ENCODE results near the gene GARIN5B.

GARIN5B gene

DNA sequence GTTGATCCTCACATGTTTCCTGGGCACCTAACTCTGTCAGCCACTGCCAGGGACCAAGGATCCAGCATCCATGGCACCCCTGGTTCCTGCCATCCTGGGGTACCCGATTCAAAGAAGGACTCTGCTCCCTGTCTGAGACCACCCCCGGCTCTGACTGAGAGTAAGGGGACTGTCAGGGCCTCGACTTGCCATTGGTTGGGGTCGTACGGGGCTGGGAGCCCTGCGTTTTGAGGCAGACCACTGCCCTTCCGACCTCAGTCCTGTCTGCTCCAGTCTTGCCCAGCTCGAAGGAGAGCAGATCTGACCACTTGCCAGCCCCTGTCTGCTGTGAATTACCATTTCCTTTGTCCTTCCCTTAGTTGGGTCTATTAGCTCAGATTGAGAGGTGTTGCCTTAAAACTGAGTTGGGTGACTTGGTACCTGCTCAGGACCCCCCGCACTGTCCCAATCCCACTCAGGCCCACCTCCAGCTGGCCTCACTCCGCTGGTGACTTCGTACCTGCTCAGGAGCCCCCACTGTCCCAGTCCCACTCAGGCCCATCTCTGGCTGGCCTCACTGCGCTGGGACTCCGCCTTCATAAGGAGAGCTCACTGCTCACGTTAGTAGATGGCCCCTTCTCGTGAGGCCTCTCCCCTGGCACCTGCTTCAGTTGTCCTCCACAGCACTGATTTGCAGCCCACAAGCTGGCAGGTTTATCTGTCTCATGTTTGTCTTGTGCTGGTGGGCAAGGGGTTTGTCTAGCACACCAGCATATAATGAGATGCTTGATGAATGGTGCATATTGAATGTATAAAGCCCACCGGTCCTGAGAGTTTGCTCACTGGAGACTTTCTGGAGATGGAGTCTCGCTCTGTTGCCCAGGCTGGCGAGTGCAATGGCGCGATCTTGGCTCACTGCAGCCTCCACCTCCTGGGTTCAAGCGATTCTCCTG, 26.6 kb upstream of the GARIN5B start:
- DNase-seq, result no peak
- intact Hi-C loops (cut with DNase I), result loop anchor here (5.0 kb wide), 1 partner anchor 73 kb away; the partner anchor contains the start of genes C19orf85 and ISOC2

DNA sequence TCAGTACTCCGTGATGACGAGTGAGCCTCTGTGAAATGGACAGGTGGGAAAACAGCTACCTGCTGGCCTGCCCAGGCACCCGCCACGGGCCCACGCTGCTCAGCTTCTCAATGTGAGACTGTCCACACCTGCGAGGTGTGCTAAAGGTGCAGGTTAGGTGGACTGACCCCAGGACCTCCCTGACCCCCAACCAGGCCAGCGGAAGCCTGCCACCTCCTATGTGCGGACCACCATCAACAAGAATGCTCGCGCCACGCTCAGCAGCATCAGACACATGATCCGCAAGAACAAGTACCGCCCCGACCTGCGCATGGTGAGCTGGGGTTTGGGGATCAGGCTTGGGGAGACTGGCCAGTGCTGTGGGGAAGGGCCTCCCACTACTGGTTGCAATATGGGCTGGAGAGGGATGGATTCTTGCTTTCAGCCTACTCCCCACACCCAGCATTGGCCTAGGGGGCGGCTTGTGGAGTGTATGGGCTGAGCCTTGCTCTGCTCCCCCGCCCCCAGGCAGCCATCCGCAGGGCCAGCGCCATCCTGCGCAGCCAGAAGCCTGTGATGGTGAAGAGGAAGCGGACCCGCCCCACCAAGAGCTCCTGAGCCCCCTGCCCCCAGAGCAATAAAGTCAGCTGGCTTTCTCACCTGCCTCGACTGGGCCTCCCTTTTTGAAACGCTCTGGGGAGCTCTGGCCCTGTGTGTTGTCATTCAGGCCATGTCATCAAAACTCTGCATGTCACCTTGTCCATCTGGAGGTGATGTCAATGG, 24.9 kb upstream of the GARIN5B start:
- DNase-seq, result no peak
- intact Hi-C loops (cut with DNase I), result loop anchor here (5.0 kb wide), 1 partner anchor 74 kb away; the partner anchor contains the start of genes C19orf85 and ISOC2

DNA sequence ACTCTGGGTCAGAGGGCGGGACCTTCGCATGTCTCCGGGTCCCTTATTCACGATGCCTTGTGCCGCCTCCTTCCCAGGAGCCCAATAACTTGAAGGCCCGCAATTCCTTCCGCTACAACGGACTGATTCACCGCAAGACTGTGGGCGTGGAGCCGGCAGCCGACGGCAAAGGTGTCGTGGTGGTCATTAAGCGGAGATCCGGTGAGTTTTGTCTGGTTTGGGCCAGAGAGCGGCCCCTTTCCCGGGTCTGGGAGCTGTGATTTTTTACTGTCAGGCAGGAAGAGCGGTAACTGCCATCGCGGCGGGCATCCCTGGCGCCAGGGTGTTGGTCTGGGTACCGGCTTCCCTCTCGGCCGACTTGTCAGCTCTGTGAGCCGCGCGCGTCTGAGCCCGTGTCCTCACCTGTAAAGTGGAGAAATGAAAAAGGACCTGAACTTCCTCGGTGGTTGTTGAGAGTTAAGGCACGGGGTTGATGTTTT, 23.5 kb upstream of the GARIN5B start:
- intact Hi-C loops (cut with DNase I), result loop anchor here (5.0 kb wide), 1 partner anchor 76 kb away; the partner anchor contains the start of genes C19orf85 and ISOC2
- peak in 1 of 10 donors; percentile 78 for DNase-seq

GRCh38 chr19:55385724-55386492, 22.8 kb upstream of the GARIN5B start, which contains the start of gene RPL28:
Gene RPL28, plus strand, starts transcription at chr19:55385932. Its CDS starts 426 bp downstream, at chr19:55386358.
- DNase-seq, result peak; percentile 98 to 100 (median 99)
- intact Hi-C loops (cut with DNase I), result loop anchor here (1.0 to 5.0 kb wide), 2 partner anchors 22 to 76 kb away; partner anchors contain the start of genes C19orf85 and ISOC2

- DNase-seq, result peak; percentile 73 to 98 (median 90)
- intact Hi-C loops (cut with DNase I), result loop anchor here (1.0 to 5.0 kb wide), 4 partner anchors 23 to 83 kb away; partner anchors contain the start of genes C19orf85, ISOC2 and KMT5C
Observed at GRCh38 chr19:55384920-55385723, 22.1 kb upstream of the GARIN5B start.

GRCh38 chr19:55384131-55384919, 21.3 kb upstream of the GARIN5B start, which contains the start of gene TMEM238:
Gene TMEM238, minus strand, starts transcription at chr19:55384292. Its CDS starts 33 bp downstream, at chr19:55384259.
- DNase-seq, result no peak
- intact Hi-C loops (cut with DNase I), result loop anchor here (5.0 kb wide), 2 partner anchors 47 to 82 kb away; partner anchors contain the start of gene KMT5C

DNA sequence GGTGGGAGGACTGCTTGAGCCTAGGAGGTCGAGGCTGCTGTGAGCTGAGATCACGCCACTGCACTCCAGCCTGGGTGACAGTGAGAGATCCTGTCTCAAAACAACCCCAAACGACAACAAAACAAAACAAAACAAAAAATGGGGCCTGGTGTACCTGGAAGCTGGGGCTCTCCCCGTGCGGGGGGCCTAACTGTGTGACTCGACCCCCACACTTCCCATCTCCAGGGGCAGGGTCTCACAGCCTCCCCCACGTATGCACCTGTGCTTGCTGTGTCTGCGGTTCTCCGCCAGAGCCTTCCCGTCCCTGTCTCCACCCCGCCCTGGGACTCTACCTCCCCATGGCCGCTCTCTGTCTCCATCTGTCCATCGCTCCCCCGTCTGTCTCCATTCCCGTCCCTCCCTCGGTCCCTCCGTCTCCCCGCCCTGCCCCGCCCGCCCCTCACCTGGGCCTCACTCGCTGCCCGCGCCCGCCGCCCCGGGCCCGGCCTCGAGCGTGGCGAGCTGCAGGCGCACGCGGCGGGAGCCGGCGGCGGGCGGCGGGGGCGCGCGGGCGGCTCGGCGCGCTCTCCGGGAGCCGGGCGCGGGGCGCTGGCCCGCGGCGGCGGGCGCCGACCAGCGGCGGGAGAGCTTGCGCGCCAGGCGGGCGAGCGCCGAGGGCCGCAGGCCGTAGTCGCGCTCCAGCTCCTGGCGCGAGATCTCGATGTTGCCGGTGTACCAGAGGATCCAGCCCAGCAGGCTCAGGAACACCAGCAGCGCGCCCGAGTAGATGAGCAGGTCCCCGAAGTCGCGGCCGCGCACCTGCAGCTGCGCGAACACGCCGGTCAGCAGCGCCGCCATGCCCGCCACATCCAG, 20.4 kb upstream of the GARIN5B start:
- intact Hi-C loops (cut with DNase I), result loop anchor here (5.0 kb wide), 2 partner anchors 46 to 81 kb away; partner anchors contain the start of gene KMT5C
- peak in 6 of 10 donors; percentile 40 to 92 (median 58) for DNase-seq

GRCh38 chr19:55382522-55383054, 19.5 kb upstream of the GARIN5B start:
- intact Hi-C loops (cut with DNase I), result loop anchor here (5.0 kb wide), 2 partner anchors 45 to 80 kb away; partner anchors contain the start of gene KMT5C
- DNase-seq, result no peak

DNA sequence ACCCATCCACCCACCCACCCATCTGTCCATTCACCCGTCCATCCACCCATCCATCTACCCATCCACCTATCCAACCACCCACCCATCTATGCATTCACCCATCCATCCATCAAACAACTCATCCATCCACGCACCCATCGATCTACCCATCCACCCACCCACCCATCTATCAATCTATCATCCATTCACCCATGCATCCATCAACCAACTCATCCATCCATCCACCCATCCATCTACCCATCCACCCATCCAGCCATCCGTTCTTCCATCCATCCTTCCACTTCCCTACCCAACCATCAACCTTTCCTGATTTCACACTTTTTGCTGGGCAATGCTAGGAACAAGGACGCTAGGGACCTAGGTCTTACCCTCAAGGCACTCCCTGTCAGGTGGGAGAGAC, 19.0 kb upstream of the GARIN5B start:
- intact Hi-C loops (cut with DNase I), result loop anchor here (5.0 kb wide), 2 partner anchors 45 to 80 kb away; partner anchors contain the start of gene KMT5C
- no peak for DNase-seq

DNA sequence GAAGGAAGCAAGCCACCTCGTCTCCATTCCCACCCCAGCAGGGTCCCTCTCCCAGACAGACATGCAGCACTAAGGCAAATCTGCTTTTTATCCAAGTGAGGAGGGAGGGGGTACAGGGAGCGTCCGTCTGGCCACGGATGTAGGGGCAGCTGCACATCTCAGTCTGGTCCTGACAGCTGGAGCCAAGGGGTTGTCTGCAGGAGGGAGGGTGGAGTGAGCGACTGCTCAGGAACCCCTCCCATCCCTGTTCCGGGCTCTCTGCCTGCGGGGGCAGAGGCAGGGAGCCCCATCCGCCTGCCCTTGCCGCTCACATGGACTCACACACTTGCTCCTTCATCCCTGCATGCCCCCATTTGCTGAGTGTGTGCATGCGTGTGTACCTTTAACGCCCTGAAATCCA, 16.1 kb upstream of the GARIN5B start:
- intact Hi-C loops (cut with DNase I), result no loop called here
- DNase-seq, result no peak

- no peak for DNase-seq
- intact Hi-C loops (cut with DNase I), result no loop called here
Observed at GRCh38 chr19:55377356-55378131, 14.5 kb upstream of the GARIN5B start.

GRCh38 chr19:55376241-55376933, 13.3 kb upstream of the GARIN5B start, which contains the start of gene TMEM190:
Gene TMEM190, plus strand, starts transcription at chr19:55376826. Its CDS starts 28 bp downstream, at chr19:55376854.
- intact Hi-C loops (cut with DNase I), result no loop called here
- DNase-seq, result peak in 1 of 10 donors; percentile 77

DNA sequence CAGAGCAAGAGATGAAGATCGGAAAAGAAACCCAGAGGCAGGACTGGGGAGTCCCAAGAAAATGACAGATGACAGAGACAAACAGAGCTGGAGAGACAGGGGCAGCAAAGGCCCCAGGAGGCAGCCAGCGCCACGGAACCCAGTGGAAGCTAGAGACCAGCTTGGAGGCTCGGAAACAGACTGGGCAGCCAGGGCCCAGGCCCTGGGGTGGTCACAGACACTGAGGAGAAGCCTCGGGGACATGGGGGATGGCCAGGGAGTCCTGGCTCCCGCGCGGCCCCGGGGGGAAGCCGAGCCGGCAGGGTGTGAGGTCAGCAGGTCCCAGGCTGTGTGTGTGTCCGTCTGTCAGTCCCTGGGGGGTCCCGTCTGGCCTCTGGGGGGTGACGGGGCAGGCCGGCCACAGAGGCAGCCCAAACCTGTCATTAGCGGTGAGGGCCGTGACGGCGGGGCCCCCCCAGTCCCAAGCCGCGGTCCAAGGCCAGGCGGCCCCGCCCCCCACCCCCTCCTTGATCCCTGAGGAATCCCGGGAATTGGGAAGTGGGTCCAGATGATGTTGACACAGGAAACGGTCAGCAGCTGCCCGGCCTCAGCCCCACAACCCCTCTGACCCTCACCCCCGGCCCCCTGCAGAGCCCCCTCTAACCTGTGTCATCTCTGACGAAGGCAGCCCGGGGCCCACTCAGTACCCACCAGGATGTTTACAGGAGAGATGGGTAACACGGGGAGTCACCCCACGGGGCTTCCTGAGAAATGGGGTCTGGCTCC, 11.1 kb upstream of the GARIN5B start:
- DNase-seq, result no peak
- intact Hi-C loops (cut with DNase I), result no loop called here

GRCh38 chr19:55373306-55373992, 10.4 kb upstream of the GARIN5B start:
- no peak for DNase-seq
- intact Hi-C loops (cut with DNase I), result no loop called here

Measured in posterior cingulate gyrus (tissue), 11 donors.